HG03135 (cell line): ENCODE data around the gene SP110.
"Not testable (repeated sequence)": the region's sequence is repeated elsewhere in the genome, so short reads cannot be mapped to it uniquely, and the experiment has no call there.

ENCODE experiments used
- ATAC-seq: cut with Tn5 transposase; IDR thresholded peaks from one replicate; pipeline ENCODE4 v1.9.1; 2021; ENCODE audit warnings: mild to moderate bottlenecking, moderate library complexity; ENCODE audit not compliant: unreplicated experiment

Gene SP110

DNA sequence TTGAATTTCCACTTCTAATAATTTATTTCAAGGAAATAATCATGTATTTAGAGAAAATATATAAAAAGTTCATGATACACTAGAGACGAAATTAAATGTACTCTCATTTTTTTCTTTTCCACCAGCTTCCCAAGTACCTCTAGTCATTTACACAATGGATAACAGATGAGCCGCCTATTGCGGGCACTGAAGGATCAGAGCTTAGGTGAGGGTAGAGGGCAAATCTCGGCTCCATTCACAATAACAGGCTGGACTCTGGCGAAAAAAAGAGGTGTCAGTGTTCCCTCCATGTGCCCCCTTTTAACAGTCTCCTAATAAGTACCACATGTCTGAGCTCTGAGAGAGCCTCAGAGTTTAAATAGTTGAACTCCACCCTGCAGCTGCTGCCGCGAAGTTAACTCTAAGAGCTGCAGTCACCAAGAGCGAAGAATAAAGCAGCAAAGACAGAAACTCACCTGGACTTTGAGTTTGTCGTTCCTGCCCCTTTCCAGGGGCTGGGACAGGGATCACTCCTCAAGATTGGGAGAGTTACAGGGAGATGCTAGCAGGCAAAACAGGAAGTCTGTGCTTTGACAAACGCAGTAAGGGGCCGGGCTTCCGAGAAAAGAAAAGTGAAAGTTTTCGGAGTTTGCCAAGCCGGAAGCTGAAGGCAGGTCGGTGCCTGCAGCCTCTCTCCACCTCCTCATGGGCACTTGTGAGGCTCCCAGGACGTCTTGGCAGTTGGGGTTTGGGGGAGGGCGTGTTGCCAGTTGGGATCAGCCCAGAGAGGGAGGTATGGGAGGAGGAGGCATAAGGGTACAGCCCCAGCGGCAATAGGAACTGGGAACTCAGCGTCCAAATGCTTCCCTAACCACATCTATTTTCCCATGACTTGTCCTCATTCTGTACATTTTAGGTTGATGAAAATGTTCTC lies at the start of gene SP110:
SP110 (minus strand) TSS at position 566 of the 913 bp plus-strand sequence. CDS start 3,057 bp downstream, outside the sequence.
- ATAC-seq = peak; percentile 74

DNA sequence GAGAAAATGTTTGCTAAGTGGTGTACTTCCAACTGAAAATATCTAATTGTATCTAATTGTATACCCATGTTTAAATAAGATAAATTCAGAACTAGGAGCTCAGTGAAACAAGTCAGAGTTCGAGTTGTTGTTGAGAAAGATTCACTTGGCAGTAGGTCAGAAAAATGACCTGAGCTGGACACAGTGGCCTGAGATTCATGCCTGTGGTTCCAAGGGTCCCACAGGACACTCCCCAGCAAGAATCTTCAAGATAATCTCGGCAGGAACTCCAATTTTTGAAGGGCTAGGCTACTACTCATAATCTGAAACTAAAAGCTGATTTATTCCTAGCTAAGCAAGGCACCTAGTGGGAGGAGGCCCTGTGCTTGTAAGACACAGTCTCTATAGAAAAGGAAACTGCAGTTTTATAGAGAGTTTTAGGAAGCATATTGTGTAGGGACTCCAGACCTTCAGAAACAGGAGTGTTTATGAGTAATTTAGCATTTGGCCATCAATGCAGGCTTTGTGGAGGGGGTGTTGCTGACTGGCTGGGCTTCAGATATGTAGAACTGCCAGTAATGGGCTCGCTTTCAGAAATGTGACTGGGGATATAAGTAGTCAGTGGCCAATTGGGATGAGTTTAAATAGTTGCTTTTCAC lies 48.9 kb upstream of the SP110 start:
- peak; percentile 64 for ATAC-seq

DNA sequence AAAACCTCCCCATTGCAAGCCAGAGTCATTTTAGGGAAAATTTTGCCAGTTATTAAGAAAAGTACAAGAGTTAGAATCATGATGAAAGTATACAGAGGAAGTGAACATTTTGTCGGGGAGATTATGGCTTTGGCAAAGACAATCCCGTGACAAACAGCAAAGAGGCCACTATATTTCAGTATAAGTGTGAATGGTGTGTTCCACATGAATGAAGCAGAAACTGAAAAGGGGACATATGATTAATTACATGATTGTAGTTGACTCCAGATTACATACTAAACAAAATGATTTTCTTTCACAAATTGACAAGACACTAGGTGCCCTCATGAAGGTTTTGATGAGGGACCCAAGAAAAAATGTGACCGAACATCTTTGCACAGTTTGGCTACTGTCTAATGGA lies 47.8 kb upstream of the SP110 start:
- ATAC-seq = peak; percentile 59

DNA sequence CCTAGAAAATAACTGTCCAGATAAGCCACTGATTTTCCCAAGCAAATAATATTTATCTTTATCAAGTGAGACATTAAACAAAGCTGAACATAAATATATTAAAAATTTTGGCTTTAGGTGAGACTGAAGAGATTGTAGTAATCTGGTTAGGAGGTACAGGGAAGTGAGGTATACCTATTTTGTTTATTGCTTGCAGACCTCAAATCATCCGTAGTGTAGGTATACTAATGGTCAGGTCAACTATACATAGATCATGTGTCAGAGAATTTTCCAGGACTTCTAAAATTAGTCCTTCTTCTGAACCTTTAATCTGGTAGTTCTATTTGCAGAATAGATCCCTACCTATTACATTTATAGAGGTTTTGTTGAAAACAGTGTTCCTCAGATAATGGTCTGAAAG lies 47.3 kb upstream of the SP110 start:
- no peak for ATAC-seq

DNA sequence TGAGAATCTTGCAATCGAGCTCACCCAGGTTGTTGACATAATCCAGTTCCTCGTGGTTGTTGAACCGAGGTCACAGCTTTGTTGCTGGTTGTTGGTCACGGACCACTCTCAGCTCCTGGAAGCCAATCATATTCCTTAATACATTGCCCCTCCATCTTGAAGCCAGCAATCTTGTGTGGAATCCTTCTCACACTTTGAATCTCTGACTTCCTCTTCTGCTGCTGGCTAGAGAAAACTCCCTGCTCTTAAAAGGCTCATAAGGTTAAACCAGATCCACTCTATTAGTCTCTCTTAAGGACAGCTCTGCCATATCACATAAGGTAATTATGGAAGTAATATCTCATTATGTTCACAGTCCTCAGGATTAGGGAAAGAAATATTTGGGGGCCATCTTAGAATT lies 46.9 kb upstream of the SP110 start:
- ATAC-seq = no peak

DNA sequence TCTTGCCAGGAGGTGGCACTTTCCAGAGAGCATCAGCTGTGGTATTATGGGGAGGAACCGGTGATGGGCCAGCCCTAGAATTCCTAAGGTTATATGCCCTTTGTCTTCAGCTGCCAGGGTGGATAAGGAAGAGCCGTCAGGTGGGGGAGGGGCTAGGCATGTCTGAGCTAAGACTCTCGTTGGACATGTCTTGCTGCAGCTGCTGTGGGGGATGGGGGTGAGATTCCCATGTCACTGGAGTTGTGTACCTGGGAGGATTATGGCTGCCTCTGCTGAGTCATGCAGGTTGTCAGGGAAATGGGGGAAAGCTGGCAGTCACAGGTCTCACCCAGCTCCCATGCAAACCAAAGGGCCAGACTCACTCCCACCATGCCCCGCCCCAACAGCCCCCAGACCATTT lies 45.2 kb upstream of the SP110 start:
- ATAC-seq = not testable (repeated sequence)

DNA sequence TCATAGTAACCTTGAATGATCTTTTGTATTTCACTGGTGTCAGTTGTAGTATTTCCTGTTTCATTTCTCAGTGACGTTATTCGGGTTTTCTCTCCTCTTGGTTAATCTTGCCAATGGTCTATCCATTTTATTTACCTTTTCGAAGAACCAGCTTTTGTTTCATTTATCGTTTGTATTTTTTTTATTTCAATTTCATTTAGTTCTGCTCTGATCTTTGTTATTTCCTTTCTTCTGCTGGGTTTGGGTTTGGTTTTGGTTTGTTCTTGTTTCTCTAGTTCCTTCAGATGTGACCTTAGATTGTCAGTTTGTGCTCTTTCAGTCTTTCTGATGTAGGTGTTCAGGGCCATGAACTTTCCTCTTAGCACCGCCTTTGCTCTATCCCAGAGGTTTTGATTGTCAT lies 42.5 kb upstream of the SP110 start:
- no peak for ATAC-seq

DNA sequence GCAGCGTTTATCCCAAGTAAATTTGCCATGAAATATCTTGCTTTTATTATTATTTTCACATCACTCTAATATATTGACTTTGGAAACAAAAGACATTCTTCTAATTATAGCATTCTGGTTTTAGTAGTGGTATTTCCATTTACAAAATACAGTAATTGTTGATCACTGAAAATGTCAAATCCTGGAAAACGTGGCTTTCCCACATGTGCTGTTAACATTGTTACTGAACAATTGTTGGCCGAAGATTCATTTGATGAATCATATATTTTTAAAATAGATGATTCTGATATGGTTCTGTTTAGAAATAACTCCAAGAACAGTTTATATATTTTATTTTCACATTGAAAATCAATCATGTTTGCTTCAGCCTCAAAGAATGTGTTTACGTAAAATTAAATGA lies 38.7 kb upstream of the SP110 start:
- ATAC-seq = no peak

DNA sequence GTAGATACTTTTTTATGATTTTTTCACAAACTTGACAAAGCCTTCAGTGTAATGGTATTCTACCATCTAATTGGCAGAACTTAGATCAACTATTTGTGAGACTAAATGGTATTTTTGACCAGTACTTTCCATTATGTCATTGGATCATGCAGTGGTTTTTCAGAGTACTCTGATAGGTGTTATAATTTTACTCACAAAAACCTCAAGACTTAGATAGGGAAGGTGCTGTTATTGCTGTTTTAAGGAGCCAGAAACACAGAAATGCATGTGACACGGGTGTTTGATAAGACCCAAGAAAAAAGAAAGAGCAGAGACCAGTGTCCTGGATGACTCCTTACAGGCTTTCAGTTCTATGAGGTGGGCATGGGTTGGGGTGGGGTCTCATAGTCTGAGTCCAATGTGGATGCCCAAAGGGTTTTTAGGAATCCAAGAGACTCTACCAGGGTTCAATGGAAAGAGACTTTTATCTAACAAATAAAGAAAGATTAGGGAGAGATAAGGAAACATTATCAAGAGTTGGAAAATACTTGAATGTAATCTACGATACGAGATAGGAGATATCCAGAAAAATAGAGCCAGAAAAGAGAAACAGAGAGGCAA lies 37.0 kb upstream of the SP110 start:
- ATAC-seq = no peak

DNA sequence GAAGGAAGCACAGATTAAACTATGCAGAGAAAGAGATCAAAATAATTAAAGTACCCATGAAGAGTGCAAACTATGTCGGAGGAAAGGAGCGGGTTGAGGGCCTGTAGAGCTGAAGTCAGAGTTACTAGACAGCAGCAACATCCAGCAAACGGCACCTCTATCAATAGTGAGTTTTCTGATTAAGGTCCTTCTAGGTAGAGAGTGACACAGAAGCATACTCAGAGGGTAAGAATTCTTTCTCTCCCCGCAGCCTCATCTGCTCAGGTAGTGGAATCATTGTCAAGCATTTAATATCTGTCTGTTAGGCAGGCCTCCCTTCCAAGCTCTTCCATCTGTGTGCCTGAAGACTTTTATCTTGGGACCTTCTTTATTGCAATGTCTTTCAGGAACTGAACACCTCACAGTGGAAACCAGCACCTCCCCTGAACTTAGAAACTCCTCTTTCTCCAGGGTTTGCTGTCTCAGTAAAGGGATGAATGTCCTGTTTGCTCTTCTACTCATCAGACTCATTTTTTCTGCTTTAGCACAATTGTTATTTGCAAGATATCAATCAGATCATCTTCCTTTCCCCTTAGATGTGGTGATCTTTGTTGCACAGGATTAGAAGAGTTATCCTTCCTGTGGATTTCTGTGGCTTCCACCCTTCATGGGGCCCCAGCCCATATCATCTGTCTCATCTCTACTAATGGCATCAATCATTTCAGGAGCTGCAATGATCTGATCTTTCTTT lies 34.5 kb upstream of the SP110 start:
- ATAC-seq = no peak

DNA sequence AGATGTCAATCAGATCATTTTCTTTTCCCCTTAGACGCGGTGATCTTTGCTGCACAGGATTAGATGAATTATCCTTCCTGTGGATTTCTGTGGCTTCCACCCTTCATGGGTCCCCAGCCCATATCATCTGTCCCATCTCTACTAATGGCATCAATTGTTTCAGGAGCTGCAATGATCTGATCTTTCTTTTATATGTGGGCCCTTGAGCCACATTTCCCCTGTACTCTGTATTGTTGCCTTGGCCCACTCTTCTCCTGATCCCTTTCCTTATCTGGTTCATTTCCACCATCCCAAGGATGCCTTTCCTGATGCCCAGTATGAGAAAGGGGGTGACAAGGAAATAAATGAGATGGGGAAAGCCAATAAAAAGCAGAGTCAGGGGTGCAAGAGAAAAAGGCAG lies 30.4 kb upstream of the SP110 start:
- ATAC-seq = no peak

DNA sequence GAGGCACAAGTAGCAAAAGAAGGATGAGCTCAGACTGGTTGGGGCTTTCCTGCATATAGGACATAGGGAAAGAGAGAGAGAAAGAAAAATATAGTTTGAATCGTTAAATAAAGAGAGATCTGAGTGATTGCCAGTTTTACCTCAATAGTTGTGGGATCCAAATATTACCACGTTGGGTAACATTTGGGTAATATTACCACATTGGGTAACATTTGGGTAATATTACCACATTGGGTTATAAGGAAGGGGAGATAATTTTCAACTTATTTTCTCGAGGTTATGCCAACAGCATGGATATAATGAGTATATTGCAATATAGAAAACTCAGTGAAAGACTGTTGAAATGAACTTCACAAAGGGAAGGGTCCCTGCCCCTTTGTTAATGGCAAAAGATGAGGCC lies 26.4 kb upstream of the SP110 start:
- ATAC-seq = no peak

DNA sequence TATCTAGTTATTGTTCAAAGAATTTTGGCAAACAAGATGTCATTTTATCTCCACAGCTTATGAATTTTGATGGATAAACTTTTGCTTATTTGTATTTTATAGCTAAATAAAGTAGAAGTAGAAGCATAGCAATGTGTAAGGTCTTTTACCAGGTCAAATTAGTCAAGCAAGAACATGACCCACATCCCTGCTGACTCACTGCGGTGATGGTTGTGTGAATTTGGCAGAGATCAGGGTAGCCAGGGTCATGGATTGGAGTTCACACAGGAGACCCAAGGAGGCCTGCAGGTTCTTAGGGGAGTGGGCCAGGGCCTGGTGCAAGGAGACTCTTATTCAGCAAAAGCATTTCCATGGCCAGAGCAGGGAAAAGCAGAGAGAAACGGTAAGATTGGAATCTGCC lies 24.4 kb upstream of the SP110 start:
- ATAC-seq = no peak

DNA sequence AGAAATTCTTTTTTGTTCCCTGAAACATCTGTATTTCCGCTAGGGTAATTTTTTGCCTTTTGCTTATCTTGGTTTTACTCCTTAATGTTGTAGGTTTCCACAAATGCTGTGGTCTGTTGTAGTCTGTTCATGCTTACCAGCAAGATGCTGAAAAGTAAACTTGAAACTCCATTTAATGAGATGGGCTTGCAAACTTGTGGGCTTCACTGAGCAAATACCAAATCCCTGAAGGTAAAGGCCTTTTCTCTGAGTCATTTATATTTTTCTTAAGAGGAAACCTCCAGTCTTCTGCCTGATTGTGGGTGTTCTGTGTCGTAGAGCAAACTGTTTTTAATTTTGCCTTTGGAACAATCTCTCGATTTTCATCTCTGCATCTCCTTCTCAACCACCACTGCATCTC lies 15.1 kb upstream of the SP110 start:
- no peak for ATAC-seq

DNA sequence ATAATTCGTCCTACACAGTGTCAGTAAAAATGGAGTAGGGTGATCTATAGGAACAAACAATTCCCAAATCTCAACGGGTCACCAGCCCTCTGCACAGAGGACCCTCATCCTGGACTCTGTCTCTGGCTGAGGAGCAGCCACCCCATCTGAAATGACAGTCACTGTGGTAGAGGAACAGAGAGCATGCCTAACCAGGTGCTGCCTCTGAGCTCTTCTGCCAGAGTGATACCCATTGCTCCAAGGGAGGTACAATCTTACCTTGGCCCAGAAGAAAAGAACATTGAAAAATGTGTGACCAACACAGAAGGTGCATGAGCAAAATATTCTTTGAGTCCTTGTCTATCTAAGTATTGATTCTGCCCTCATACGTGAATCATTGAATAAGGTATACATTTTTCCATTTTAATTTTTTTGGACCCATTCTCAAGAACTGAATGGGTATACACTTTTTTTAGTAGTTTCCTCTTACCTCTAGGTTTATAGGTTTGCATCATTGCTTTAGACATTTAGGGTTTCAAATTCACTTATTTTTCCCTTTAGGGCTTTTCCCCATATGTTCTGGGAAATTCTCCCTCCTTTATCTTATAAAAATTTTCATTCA lies 14.4 kb upstream of the SP110 start:
- ATAC-seq = no peak

DNA sequence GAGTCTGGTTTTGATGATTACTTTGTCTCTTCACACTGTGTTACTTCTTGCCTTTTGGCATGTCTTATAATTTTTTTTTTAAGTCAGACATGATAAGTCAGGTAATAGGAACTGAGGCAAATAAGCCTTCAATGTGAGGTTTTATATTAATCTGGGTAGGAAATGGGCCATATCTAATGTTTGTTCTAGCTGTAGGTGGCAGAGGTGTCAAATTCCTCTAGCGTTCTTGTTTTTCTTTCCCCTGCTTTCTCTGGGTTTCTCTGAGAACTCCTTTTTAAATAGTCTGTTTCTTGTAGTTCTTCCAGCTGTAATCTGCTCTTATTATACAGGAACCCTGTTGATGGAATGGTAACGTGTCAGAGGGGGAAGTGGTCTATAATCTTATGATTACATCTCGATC lies 11.5 kb upstream of the SP110 start:
- ATAC-seq = no peak

DNA sequence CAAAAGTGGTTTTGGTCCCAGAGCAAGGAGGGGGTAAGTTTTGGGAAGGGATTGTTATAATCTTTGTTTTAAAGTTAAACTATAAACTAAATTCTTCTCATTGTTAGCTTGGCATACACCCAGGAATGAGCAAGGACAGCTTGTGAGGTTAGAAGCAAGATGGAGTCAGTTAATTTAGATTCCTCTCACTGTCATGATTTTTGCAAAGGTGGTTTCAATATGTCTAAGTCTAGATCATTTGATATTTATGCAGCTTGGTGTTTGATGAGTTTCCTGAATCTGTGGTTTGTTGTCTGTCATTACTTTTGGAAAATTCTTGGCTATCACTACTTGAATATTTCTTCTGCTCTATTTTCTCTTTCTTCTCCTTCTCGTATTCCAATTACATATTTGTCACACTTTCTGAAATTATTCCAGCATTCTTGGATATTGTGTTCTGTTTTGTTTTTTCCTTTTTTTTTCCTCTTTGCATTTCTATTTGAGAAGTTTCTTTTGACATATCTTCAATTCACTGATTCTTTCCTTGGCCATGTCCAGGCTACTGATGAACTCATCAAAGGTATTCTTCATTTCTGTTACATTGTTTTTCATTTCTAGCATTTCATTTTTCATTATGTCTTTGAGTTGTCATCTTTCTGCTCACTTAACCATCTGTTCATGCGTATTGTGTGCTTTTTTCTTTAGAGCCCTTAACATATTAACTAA lies 10.9 kb upstream of the SP110 start:
- no peak for ATAC-seq

DNA sequence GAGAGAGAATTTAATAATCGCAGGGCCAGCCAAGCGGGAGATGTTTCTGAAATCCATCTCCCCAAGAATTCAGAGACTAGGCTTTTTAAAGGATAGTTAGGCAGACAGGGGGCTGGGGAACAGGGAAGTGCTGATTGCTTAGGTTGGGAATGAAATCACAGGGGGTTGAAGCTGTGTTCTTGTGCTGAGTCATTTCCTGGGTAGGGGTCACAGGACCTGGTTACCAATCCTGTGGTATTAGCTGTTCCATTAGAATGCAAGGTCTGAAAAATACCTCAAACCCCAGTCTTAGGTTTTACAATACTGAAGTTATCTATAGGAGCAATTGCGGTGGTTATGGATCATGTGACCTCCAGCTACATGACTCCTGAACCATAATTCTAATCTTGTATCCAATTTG lies 10.3 kb upstream of the SP110 start:
- no peak for ATAC-seq

DNA sequence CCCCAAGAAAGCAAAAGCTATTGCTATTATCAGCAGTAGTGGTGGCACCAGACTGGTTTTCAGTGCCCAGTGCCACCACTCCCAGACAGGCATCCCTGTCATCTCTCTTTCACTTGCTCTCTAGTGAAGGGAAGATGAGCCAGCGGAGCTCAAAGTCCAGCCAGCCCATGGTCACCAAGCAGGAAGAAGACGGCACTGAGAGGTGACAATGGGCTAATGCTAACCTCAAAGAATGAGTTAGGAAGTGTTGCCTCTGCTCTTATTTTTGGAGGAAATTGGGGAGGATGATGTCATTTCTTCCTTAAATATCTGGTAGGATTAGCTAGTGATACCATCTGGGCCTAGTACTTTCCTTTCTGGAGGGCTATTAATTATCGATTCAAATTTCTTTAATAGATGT lies 7.4 kb upstream of the SP110 start:
- no peak for ATAC-seq

DNA sequence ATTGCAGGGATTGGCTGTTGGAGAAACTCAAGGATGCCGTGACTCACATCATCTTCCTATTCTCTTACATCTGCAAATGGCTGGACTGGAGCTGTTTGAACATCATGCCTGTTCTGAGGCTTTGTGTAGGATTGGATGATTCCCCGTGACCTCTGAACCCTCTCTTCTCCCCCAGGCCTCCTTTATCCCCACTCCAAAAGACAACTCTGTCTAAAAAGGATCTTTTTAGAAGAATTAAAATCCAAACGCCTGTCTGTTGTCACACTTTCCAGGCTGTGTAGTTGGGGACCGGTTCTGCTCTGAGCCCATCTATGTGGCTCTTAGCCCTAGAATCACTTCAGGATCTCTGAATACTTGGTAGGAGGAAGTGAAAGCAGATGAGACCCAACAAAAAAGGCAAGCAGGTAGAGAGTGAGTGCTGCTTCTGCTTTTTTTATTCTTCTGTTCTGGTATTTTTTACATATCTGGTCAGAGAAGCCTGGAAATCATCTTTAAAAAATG lies 6.3 kb upstream of the SP110 start:
- ATAC-seq = peak; percentile 75
